ENCODE data around the gene HSPG2.

Gene HSPG2

DNA sequence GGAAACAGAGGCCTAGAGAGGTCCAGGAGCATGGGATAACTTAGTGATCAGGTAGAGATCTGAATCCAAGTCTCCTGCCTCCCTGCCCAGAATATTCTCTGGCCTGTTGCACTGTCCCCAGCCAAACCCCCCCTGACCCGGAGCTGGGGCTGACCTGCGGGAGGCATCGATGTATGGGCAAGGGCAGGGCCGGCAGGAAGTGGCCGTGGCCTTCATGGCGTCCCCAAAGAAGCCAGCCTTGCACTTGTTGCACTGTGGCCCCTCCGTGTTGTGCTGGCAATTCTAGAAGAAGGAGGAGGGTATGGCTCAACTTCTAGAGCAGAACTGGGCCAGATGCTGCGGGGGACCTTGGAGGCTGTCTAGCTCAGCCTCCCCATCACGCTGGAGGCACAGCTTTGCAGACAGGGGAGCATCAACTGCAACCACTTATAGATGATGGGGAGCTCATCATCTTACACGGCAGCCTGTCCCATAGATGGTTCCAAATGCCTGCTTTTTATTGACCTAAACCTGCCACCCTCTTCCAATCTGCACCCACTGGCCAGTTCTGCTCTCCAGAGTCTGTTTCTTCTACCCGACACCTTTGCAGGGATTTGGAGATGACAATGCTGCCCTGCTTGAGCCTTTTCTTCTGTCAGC is 58.2 kb downstream of the HSPG2 start:
- H2AFZ ChIP-seq (ENCODE audit: low read depth, low read length, severe bottlenecking), result no peak overlapping the region
- H4K20me1 ChIP-seq (ENCODE audit: low read depth, low read length), result no peaks in the 10 kb centered on the region
- no peaks in the 10 kb centered on the region for H3K9me3 ChIP-seq (ENCODE audit: insufficient read depth, low read length)
- no peaks in the 10 kb centered on the region for H3K36me3 ChIP-seq (ENCODE audit: low read length)
- no peaks in the 10 kb centered on the region for H3K9me2 ChIP-seq (replicated peaks; ENCODE audit: insufficient read depth, low read length)
- no peak for TF ChIP-seq EZH2phosphoT487 (conservative IDR thresholded peaks at IDR 0.05; ENCODE audit: low read length)
- TF ChIP-seq, protein P1, sequence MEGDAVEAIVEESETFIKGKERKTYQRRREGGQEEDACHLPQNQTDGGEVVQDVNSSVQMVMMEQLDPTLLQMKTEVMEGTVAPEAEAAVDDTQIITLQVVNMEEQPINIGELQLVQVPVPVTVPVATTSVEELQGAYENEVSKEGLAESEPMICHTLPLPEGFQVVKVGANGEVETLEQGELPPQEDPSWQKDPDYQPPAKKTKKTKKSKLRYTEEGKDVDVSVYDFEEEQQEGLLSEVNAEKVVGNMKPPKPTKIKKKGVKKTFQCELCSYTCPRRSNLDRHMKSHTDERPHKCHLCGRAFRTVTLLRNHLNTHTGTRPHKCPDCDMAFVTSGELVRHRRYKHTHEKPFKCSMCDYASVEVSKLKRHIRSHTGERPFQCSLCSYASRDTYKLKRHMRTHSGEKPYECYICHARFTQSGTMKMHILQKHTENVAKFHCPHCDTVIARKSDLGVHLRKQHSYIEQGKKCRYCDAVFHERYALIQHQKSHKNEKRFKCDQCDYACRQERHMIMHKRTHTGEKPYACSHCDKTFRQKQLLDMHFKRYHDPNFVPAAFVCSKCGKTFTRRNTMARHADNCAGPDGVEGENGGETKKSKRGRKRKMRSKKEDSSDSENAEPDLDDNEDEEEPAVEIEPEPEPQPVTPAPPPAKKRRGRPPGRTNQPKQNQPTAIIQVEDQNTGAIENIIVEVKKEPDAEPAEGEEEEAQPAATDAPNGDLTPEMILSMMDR (IDR thresholded peaks at IDR 0.05; ENCODE audit: insufficient read depth, low read length, poor library complexity, severe bottlenecking), result no peak
- no peaks in the 10 kb centered on the region for H3F3A ChIP-seq (ENCODE audit: insufficient read depth)
- no peak overlapping the region for H3K27ac ChIP-seq (ENCODE audit: low read depth, low read length)
- H3K4me2 ChIP-seq (ENCODE audit: low read depth, low read length, poor library complexity, severe bottlenecking), result no peak overlapping the region
- no peaks in the 10 kb centered on the region for H3K79me2 ChIP-seq (ENCODE audit: insufficient read depth, low read length)
- H3K4me3 ChIP-seq (ENCODE audit: insufficient read depth, low read length, poor library complexity, severe bottlenecking), result no peak overlapping the region
- no peak overlapping the region for H3K9ac ChIP-seq (ENCODE audit: low read length)
- H3K27me3 ChIP-seq (ENCODE audit: low read length), result no peaks in the 10 kb centered on the region

DNA sequence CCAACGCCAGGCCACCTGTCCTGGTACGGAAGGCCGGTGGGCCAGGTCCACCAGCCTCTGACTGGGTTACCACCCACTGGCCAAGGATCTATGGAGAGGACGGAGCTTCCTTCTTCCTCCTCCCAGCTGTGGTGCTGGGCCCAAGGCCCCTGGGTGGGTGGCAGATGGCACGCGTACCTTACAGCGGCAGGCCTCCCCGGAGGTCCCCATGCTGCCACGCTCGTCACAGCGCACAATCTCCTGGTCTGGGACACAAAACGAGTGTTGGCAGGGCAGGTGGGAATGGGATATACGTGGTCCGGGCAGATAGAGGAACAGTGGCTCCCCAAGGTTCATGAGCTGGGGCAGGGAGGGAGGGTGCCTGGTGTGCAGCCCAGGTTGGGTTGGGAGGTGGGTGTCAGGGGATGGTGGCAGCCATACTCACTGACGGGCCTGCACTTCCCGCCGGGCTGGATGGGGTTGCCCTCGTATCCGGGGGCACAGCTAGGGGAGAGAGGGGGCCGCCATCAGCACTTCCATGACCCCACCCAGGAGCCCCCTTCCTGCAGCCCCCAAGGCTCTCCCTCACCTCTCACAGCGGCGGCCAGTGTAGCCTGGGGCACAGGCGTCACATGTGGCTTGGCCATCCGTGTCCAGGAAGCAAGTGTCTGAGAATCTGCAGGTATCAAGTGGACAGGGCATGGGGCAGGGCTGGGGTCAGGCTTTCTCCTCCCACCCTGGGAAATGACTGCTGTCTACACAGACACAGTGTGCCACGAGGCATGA is 58.9 kb downstream of the HSPG2 start:
- H3K9ac ChIP-seq (ENCODE audit: low read length), result no peak overlapping the region
- H3K4me2 ChIP-seq (ENCODE audit: low read depth, low read length, poor library complexity, severe bottlenecking), result no peak overlapping the region
- H2AFZ ChIP-seq (ENCODE audit: low read depth, low read length, severe bottlenecking), result no peak overlapping the region
- H3K4me3 ChIP-seq (ENCODE audit: insufficient read depth, low read length, poor library complexity, severe bottlenecking), result no peak overlapping the region
- no peaks in the 10 kb centered on the region for H3F3A ChIP-seq (ENCODE audit: insufficient read depth)
- no peaks in the 10 kb centered on the region for H4K20me1 ChIP-seq (ENCODE audit: low read depth, low read length)
- TF ChIP-seq EZH2phosphoT487 (conservative IDR thresholded peaks at IDR 0.05; ENCODE audit: low read length), result no peak
- TF ChIP-seq, protein P1 (IDR thresholded peaks at IDR 0.05; ENCODE audit: insufficient read depth, low read length, poor library complexity, severe bottlenecking), result no peak
- no peaks in the 10 kb centered on the region for H3K36me3 ChIP-seq (ENCODE audit: low read length)
- no peak overlapping the region for H3K27ac ChIP-seq (ENCODE audit: low read depth, low read length)
- no peaks in the 10 kb centered on the region for H3K9me3 ChIP-seq (ENCODE audit: insufficient read depth, low read length)
- H3K27me3 ChIP-seq (ENCODE audit: low read length), result no peaks in the 10 kb centered on the region
- H3K9me2 ChIP-seq (replicated peaks; ENCODE audit: insufficient read depth, low read length), result no peaks in the 10 kb centered on the region
- H3K79me2 ChIP-seq (ENCODE audit: insufficient read depth, low read length), result no peaks in the 10 kb centered on the region

DNA sequence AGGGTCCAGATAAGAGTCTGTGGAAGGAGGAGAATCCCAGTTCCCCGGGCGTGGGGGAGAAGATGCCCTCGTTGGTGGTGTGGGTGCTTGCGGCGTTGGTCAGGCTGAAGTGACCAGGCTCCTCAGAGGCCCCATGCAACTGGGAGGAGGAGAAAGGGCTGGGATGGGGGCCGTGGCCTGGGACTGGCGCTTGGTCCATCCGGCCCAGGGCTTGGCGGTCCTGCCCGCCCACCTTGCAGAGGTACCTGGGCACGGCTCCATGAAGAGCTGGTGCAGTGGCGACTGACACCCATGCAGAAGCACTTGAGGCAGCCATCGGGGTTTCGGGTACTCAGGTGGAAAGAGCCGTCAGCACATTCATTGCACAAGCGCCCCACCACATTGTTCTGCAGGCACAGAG is 60.8 kb downstream of the HSPG2 start:
- Histone ChIP-seq H3K9ac (ENCODE audit: low read length) (no peak overlapping the region), H4K20me1 (ENCODE audit: low read depth, low read length) (no peaks in the 10 kb centered on the region), H3K4me3 (ENCODE audit: insufficient read depth, low read length, poor library complexity, severe bottlenecking) (no peak overlapping the region), H3K27ac (ENCODE audit: low read depth, low read length) (no peak overlapping the region), H3K4me2 (ENCODE audit: low read depth, low read length, poor library complexity, severe bottlenecking) (no peak overlapping the region), H3K9me3 (ENCODE audit: insufficient read depth, low read length) (no peaks in the 10 kb centered on the region), H3K79me2 (ENCODE audit: insufficient read depth, low read length) (no peaks in the 10 kb centered on the region), H3K9me2 (replicated peaks; ENCODE audit: insufficient read depth, low read length) (no peaks in the 10 kb centered on the region), H3K27me3 (ENCODE audit: low read length) (no peaks in the 10 kb centered on the region), H2AFZ (ENCODE audit: low read depth, low read length, severe bottlenecking) (no peak overlapping the region), H3K36me3 (ENCODE audit: low read length) (no peaks in the 10 kb centered on the region), H3F3A (ENCODE audit: insufficient read depth) (no peaks in the 10 kb centered on the region)
- TF ChIP-seq, protein P1 (IDR thresholded peaks at IDR 0.05; ENCODE audit: insufficient read depth, low read length, poor library complexity, severe bottlenecking), result no peak
- no peak for TF ChIP-seq EZH2phosphoT487 (conservative IDR thresholded peaks at IDR 0.05; ENCODE audit: low read length)

Measured in SU-DHL-6 (cell line).